Keratinocyte (primary cell): Measurements from ENCODE around the gene LANCL3. TPM values are rescaled to one million over a fixed set of nuclear protein-coding genes. Genes with fewer than 3 reads are reported as not detected.
"Not testable (repeated sequence)": the region's sequence is repeated elsewhere in the genome, so short reads cannot be mapped to it uniquely, and the experiment has no call there.

ENCODE experiments used
- DNase-seq: peaks from one replicate; pipeline ENCODE4 v3.0.0-alpha.2; 2011; ENCODE audit warnings: low read depth, missing footprints, low spot score
- FAIRE-seq: peaks from 2 replicates; lab custom pipeline; 2011; peaks lifted over from hg19 to GRCh38; lab: Jason Lieb, UNC
- H2AFZ ChIP-seq: 2 replicates; pipeline ENCODE4 v1.6.0; 2012; ENCODE audit warnings: low read length, control low read depth, inconsistent platforms; ENCODE audit not compliant: control insufficient read depth
- H3K27ac ChIP-seq: 2 replicates; pipeline ENCODE4 v1.5.1; 2011; ENCODE audit warnings: low read length; ENCODE audit not compliant: control insufficient read depth, insufficient read depth
- H3K27me3 ChIP-seq: 3 replicates; pipeline ENCODE4 v1.6.0; 2011; ENCODE audit warnings: low read length; ENCODE audit not compliant: control insufficient read depth, insufficient read depth; ENCODE audit errors: extremely low read depth
- H3K36me3 ChIP-seq, 2 experiments: 2 replicates in 1 of 2; 3 replicates in 1 of 2; pipeline ENCODE4 v1.5.1; 2011; ENCODE audit warnings: low read length in 2 of 2, mild to moderate bottlenecking in 1 of 2; ENCODE audit not compliant: control insufficient read depth in 2 of 2, insufficient read depth in 2 of 2; ENCODE audit errors: extremely low read depth in 1 of 2
- H3K4me1 ChIP-seq: 3 replicates; pipeline ENCODE4 v1.5.1; 2011; ENCODE audit warnings: low read length; ENCODE audit not compliant: control insufficient read depth, insufficient read depth; ENCODE audit errors: extremely low read depth
- H3K4me2 ChIP-seq: 3 replicates; pipeline ENCODE4 v1.6.0; 2011; ENCODE audit warnings: low read depth, low read length; ENCODE audit not compliant: control insufficient read depth, insufficient read depth; ENCODE audit errors: extremely low read depth
- H3K4me3 ChIP-seq, 3 experiments: fragments of 200-600 bp in 1 of 3; sonication (generic) in 1 of 3; 2 replicates in 2 of 3; 3 replicates in 1 of 3; pipeline ENCODE4 v1.5.1; 2011 to 2016; ENCODE audit warnings: low read length in 3 of 3, mild to moderate bottlenecking in 3 of 3, control low read depth in 2 of 3, inconsistent platforms in 1 of 3, low read depth in 1 of 3, mixed read lengths in 1 of 3, mixed run types in 1 of 3, moderate library complexity in 1 of 3; ENCODE audit not compliant: control insufficient read depth in 2 of 3, insufficient read depth in 2 of 3; ENCODE audit errors: extremely low read depth in 1 of 3
- H3K79me2 ChIP-seq: 2 replicates; pipeline ENCODE4 v1.6.0; 2012; ENCODE audit warnings: low read length; ENCODE audit not compliant: control insufficient read depth, insufficient read depth
- H3K9ac ChIP-seq: 3 replicates; pipeline ENCODE4 v1.6.0; 2011; ENCODE audit warnings: low read length; ENCODE audit not compliant: control insufficient read depth, insufficient read depth; ENCODE audit errors: extremely low read depth
- H3K9me1 ChIP-seq: 3 replicates; pipeline ENCODE4 v1.6.0; 2011; ENCODE audit warnings: low read length; ENCODE audit not compliant: control insufficient read depth, insufficient read depth; ENCODE audit errors: extremely low read depth
- H3K9me3 ChIP-seq: 2 replicates; pipeline ENCODE4 v1.5.1; 2012; ENCODE audit warnings: low read depth, low read length; ENCODE audit not compliant: control insufficient read depth
- H4K20me1 ChIP-seq: 3 replicates; pipeline ENCODE4 v1.6.0; 2011; ENCODE audit warnings: low read length; ENCODE audit not compliant: control insufficient read depth, insufficient read depth; ENCODE audit errors: extremely low read depth
- EZH2 ChIP-seq: IDR thresholded peaks from one replicate; pipeline ENCODE4 v1.6.1; 2012; ENCODE audit warnings: inconsistent platforms, mild to moderate bottlenecking, low read length, moderate library complexity
- dilution Hi-C: fragments of 300-500 bp; cut with MboI; formaldehyde crosslinking; loops from one replicate; pipeline ENCODE4 v1.7.0; 2020; ENCODE audit warnings: low sequenced_read_pairs; ENCODE audit not compliant: extremely low pct_ligation_motif_present
- polyA minus RNA-seq, 3 experiments: library from RNA; depleted of rRNA, polyadenylated mRNA; stranded (reverse); fragments of >200 nt; gene quantifications; 1 replicate in 1 of 3; 2 replicates in 1 of 3; 3 replicates in 1 of 3; pipeline ENCODE4 v1.2.3, GENCODE V29; 2011
- polyA plus RNA-seq, 5 experiments: library from polyadenylated mRNA; depleted of rRNA in 3 of 5; stranded (reverse) in 3 of 5; stranded (forward) in 1 of 5; unstranded in 1 of 5; fragments of >200 nt; gene quantifications; 1 replicate in 1 of 5; 2 replicates in 3 of 5; 3 replicates in 1 of 5; pipeline versions ENCODE4 v1.2.1 to v1.2.3, GENCODE V29; 2011 to 2012; ENCODE audit warnings: missing spikeins in 2 of 5, low read depth in 1 of 5, low replicate concordance in 1 of 5
- TF ChIP-seq, protein P1 (sequence below), 3 experiments: IDR thresholded peaks in 1 of 3; conservative IDR thresholded peaks in 1 of 3; optimal IDR thresholded peaks in 1 of 3; 2 replicates in 2 of 3; 3 replicates in 1 of 3; pipeline versions ENCODE3 to v1.5.1; 2011; ENCODE audit warnings: low read length in 3 of 3, mild to moderate bottlenecking in 3 of 3, moderate library complexity in 2 of 3, control low read depth in 1 of 3, inconsistent platforms in 1 of 3; ENCODE audit not compliant: insufficient read depth in 2 of 3; ENCODE audit errors: extremely low read depth in 1 of 3

The LANCL3 gene
- polyA plus RNA-seq (0.46 to 0.97 TPM (median 0.88 TPM) in 3 replicates), polyA minus RNA-seq (0.39 to 1.3 TPM (median 0.92 TPM) in 3 replicates)
- 0.15 TPM for polyA plus RNA-seq (2011; ENCODE audit: low read depth)
- polyA plus RNA-seq (2011; cell fraction: cytosol; rRNA removed) = 0.42 and 0.57 TPM in 2 replicates
- 0.70 and 0.73 TPM in 2 replicates for polyA plus RNA-seq (2011; cell fraction: nucleus; rRNA removed)
- polyA plus RNA-seq (2012; ENCODE audit: low replicate concordance) = 0.30 and 1.0 TPM in 2 replicates
- 2.1 TPM for polyA minus RNA-seq (2011; cell fraction: cytosol; rRNA and poly(A)+ RNA removed)
- 0.63 and 1.5 TPM in 2 replicates for polyA minus RNA-seq (2011; cell fraction: nucleus; rRNA and poly(A)+ RNA removed)

- Histone ChIP-seq H3K4me2 (peak within 1 kb of the TSS; percentile 63), H3K9ac (peak within 1 kb of the TSS; percentile 44), H2AFZ (peak within 1 kb of the TSS; percentile 82), H3K4me3 (peak within 1 kb of the TSS; percentile 36 to 65 (median 46))
- H3K27ac ChIP-seq, DNase-seq, H3K79me2 ChIP-seq, H3K9me1 ChIP-seq, H3K36me3 ChIP-seq, dilution Hi-C loops, H4K20me1 ChIP-seq, FAIRE-seq, H3K9me3 ChIP-seq, H3K27me3 ChIP-seq, H3K4me1 ChIP-seq: not testable (repeated sequence)
Measured at GRCh38 chrX:37571426-37572107, at the start of gene LANCL3. Gene LANCL3, plus strand, starts transcription at chrX:37571661. Its CDS starts 210 bp downstream, at chrX:37571871.

DNA sequence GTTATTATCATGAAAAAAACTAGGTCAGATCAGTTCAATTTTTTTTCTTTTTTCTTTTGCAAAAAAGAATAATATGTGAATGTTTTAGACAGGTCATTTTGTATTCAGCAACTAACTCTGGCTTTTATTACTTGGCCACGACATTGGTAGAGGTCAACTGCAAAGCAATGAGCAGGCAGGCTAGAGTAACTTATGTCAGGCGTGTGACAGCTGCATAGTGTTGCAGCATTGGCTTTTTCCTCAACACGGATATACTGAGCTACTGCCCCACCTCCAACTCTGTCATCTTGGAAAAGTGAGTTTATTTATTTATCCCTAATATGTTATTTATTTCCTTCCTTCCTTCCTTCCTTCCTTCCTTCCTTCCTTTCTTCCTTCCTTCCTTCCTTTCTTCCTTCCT lies 47.8 kb upstream of the LANCL3 start:
- H3K9ac ChIP-seq, H3K4me1 ChIP-seq, FAIRE-seq, H3K27ac ChIP-seq, H2AFZ ChIP-seq, H3K79me2 ChIP-seq, H3K4me3 ChIP-seq, H3K36me3 ChIP-seq, DNase-seq, H3K9me1 ChIP-seq, H4K20me1 ChIP-seq, H3K4me2 ChIP-seq, dilution Hi-C loops, H3K9me3 ChIP-seq, H3K27me3 ChIP-seq: not testable (repeated sequence)

DNA sequence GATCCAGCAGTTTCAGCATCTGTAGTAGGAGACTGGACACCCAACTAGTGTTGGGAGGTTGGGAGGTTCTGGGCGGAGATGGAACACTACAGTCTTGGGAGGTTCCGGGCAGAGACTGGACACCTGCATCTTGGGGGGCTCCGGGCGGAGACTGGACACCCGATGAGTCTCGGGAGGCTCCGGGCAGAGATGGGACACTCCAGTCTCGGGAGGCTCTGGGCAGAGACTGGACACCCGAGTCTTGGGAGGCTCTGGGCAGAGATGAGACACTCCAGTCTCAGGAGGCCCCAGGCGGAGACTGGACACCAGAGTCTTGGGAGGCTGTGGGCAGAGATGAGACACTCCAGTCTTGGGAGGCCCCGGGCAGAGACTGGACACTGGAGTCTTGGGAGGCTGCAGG lies 29.5 kb upstream of the LANCL3 start:
- no peaks in the 10 kb centered on the region for H3K9me3 ChIP-seq
- dilution Hi-C loops = no loop called here
- H3K27me3 ChIP-seq = no peaks in the 10 kb centered on the region
- no peak overlapping the region for H3K9ac ChIP-seq
- H3K79me2 ChIP-seq = no peaks in the 10 kb centered on the region
- no peak overlapping the region for H3K4me3 ChIP-seq
- H3K9me1 ChIP-seq = no peaks in the 10 kb centered on the region
- H3K27ac ChIP-seq = no peak overlapping the region
- H2AFZ ChIP-seq = no peak overlapping the region
- TF ChIP-seq EZH2 = no peak
- TF ChIP-seq, protein P1, sequence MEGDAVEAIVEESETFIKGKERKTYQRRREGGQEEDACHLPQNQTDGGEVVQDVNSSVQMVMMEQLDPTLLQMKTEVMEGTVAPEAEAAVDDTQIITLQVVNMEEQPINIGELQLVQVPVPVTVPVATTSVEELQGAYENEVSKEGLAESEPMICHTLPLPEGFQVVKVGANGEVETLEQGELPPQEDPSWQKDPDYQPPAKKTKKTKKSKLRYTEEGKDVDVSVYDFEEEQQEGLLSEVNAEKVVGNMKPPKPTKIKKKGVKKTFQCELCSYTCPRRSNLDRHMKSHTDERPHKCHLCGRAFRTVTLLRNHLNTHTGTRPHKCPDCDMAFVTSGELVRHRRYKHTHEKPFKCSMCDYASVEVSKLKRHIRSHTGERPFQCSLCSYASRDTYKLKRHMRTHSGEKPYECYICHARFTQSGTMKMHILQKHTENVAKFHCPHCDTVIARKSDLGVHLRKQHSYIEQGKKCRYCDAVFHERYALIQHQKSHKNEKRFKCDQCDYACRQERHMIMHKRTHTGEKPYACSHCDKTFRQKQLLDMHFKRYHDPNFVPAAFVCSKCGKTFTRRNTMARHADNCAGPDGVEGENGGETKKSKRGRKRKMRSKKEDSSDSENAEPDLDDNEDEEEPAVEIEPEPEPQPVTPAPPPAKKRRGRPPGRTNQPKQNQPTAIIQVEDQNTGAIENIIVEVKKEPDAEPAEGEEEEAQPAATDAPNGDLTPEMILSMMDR (optimal IDR thresholded peaks at IDR 0.05 in 1 of 3, IDR thresholded peaks at IDR 0.05 in 1 of 3, conservative IDR thresholded peaks at IDR 0.05 in 1 of 3; ENCODE audit: extremely low read depth in 1 of 3, insufficient read depth in 2 of 3, low read length in 3 of 3) = no peak
- H4K20me1 ChIP-seq = no peaks in the 10 kb centered on the region
- no peak for DNase-seq
- no peak for FAIRE-seq
- no peaks in the 10 kb centered on the region for H3K36me3 ChIP-seq
- H3K4me2 ChIP-seq = no peak overlapping the region
- H3K4me1 ChIP-seq = no peaks in the 10 kb centered on the region
